Measurements from ENCODE around the gene CAMK2B. TPM values are rescaled to one million over a fixed set of nuclear protein-coding genes. Genes with fewer than 3 reads are reported as not detected.

Gene CAMK2B
- total RNA-seq, 1 experiment from 2014 or later, result 0.34 TPM

DNA sequence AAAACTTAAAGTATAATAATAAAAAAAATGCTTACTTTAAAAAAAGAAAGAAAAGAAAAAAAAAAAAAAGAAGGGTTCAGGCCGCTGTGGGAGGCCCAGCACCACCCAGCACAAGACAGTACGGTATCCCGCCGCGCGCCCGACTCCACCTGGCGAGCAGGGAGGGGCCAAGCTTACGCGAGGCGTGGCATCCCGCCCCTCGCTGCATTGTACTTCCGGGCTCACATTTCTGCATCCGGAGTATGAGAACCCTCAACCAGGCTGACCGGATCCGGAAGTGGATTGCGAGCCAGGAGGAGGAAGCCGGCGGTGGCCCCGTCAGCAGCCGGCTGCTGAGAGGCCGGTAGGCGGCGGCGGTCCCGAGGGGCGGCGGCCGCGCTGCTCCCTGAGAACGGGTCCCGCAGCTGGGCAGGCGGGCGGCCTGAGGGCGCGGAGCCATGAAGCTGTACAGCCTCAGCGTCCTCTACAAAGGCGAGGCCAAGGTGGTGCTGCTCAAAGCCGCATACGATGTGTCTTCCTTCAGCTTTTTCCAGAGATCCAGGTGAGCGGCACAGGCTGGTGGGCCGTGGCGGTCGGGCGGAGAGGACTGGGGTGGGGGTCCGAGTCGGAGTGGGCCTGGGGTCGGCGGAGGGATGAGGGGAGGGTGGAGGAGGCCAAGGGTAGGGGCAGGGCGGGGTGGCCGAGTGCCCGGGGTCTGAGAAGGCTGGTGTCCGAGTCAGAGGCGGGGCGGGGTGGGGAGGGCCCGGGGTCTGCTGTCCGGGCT lies 124.5 kb downstream of the CAMK2B start, which contains the start of gene YKT6:
TSS of gene YKT6 (plus strand) at position 280 of the 763 bp plus-strand sequence. CDS start at position 438, 158 bp downstream.
- intact Hi-C loops (cut with micrococcal nuclease), result loop anchor here (1.0 kb wide), 1 partner anchor 182 kb away; no protein-coding TSS in a partner anchor
- BruUV-seq (replicated peaks), result no TSS peak
- Histone ChIP-seq H3K27me3 (ENCODE audit: insufficient read depth, low read length) (no peaks in the 10 kb centered on the region), H4K20me1 (ENCODE audit: insufficient read depth) (no peaks in the 10 kb centered on the region), H3K4me3 (replicated peaks in 1 of 2; ENCODE audit: low read depth in 1 of 2, low read length in 2 of 2) (peak within 1 kb of the TSS; percentile 95 to 98), H3K27ac (ENCODE audit: low read depth, low read length) (peak within 1 kb of the TSS; percentile 57), H3K79me2 (ENCODE audit: insufficient read depth, low read length) (peaks cover 50% of the 10 kb centered on the region), H3K9ac (ENCODE audit: low read length) (peak within 1 kb of the TSS; percentile 82), H3K9me3 (ENCODE audit: control insufficient read depth in 1 of 2, insufficient read depth in 1 of 2, low read depth in 1 of 2, low read length in 2 of 2) (no peaks in the 10 kb centered on the region), H3K36me3 (ENCODE audit: control insufficient read depth in 1 of 2, insufficient read depth in 2 of 2, low read length in 2 of 2) (peaks cover 11% of the 10 kb centered on the region in 2 experiments; a peak in 3 of 4 replicates), H3K4me2 (ENCODE audit: low read length) (peak within 1 kb of the TSS; percentile 92), H3K4me1 (ENCODE audit: control insufficient read depth in 1 of 2, insufficient read depth in 2 of 2, low read length in 2 of 2) (peaks cover 10 to 16% of the 10 kb centered on the region in 2 experiments; a peak in 2 of 4 replicates), H2AFZ (ENCODE audit: low read depth, low read length, poor library complexity, severe bottlenecking) (no peak within 1 kb of the TSS), H3K9me2 (ENCODE audit: insufficient read depth) (no peaks in the 10 kb centered on the region)
- POLR2A ChIA-PET, result interaction anchor here (0.9 kb wide), 1 partner anchor 18 kb away, joined by 3 read pairs; no protein-coding TSS in a partner anchor
- DNase-seq (ENCODE audit: low read depth, low spot score) (peak; percentile 94), ATAC-seq (peak; percentile 97)
- CTCF ChIA-PET, result interaction anchor here (0.5 to 1.0 kb wide), 2 partner anchors 14 to 705 kb away, joined by 3 to 7 read pairs; no protein-coding TSS in a partner anchor
- TF ChIP-seq RAD21 (IDR thresholded peaks at IDR 0.05; ENCODE audit: low read depth) (no peak), ZNF274 (IDR thresholded peaks at IDR 0.05; ENCODE audit: low read depth, low read length) (no peak), SP1 (IDR thresholded peaks at IDR 0.05; ENCODE audit: low read depth) (peak; percentile 67), EZH2phosphoT487 (IDR thresholded peaks at IDR 0.05; ENCODE audit: borderline replicate concordance) (no peak), POLR2A (IDR thresholded peaks at IDR 0.05; ENCODE audit: borderline replicate concordance, extremely low read depth, insufficient read depth, insufficient read length) (peak; percentile 75), EGR1 (IDR thresholded peaks at IDR 0.05; ENCODE audit: low read depth) (peak; percentile 53; the same call in 1 of the 2 replicates), CBX3 (IDR thresholded peaks at IDR 0.05; ENCODE audit: low read depth) (peak; percentile 38), SIN3A (IDR thresholded peaks at IDR 0.05; ENCODE audit: low read depth) (peak; percentile 90), CEBPB (IDR thresholded peaks at IDR 0.05; ENCODE audit: low read depth) (no peak), ZFX (IDR thresholded peaks at IDR 0.05) (peak; percentile 64), FOSL1 (IDR thresholded peaks at IDR 0.05; ENCODE audit: low read depth) (no peak), POLR2AphosphoS5 (IDR thresholded peaks at IDR 0.05; ENCODE audit: low read depth, low read length) (peak; percentile 92), YY1 (IDR thresholded peaks at IDR 0.05; ENCODE audit: extremely low read depth, insufficient replicate concordance, low read depth, low read length) (peak; percentile 30), TCF7L2 (IDR thresholded peaks at IDR 0.05; ENCODE audit: borderline replicate concordance, extremely low read depth, insufficient read depth, insufficient read length) (peak; percentile 12), SRF (IDR thresholded peaks at IDR 0.05; ENCODE audit: low read depth) (no peak), ELF1 (IDR thresholded peaks at IDR 0.05; ENCODE audit: borderline replicate concordance, low read depth) (peak; percentile 87)
- TF ChIP-seq, protein P1, sequence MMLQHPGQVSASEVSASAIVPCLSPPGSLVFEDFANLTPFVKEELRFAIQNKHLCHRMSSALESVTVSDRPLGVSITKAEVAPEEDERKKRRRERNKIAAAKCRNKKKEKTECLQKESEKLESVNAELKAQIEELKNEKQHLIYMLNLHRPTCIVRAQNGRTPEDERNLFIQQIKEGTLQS (IDR thresholded peaks at IDR 0.05), result no peak
- TF ChIP-seq, protein P2, sequence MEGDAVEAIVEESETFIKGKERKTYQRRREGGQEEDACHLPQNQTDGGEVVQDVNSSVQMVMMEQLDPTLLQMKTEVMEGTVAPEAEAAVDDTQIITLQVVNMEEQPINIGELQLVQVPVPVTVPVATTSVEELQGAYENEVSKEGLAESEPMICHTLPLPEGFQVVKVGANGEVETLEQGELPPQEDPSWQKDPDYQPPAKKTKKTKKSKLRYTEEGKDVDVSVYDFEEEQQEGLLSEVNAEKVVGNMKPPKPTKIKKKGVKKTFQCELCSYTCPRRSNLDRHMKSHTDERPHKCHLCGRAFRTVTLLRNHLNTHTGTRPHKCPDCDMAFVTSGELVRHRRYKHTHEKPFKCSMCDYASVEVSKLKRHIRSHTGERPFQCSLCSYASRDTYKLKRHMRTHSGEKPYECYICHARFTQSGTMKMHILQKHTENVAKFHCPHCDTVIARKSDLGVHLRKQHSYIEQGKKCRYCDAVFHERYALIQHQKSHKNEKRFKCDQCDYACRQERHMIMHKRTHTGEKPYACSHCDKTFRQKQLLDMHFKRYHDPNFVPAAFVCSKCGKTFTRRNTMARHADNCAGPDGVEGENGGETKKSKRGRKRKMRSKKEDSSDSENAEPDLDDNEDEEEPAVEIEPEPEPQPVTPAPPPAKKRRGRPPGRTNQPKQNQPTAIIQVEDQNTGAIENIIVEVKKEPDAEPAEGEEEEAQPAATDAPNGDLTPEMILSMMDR (IDR thresholded peaks at IDR 0.05 in 2 of 3, conservative IDR thresholded peaks at IDR 0.05 in 1 of 3; ENCODE audit: borderline replicate concordance in 1 of 3, insufficient read depth in 1 of 3, low read depth in 2 of 3, low read length in 2 of 3), result peak in 2 of 3 experiments; percentile 44 to 69; a peak in 4 of 6 replicates
- TF ChIP-seq, protein P3, sequence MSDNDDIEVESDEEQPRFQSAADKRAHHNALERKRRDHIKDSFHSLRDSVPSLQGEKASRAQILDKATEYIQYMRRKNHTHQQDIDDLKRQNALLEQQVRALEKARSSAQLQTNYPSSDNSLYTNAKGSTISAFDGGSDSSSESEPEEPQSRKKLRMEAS (IDR thresholded peaks at IDR 0.05), result peak; percentile 89
- TF ChIP-seq, protein P4, sequence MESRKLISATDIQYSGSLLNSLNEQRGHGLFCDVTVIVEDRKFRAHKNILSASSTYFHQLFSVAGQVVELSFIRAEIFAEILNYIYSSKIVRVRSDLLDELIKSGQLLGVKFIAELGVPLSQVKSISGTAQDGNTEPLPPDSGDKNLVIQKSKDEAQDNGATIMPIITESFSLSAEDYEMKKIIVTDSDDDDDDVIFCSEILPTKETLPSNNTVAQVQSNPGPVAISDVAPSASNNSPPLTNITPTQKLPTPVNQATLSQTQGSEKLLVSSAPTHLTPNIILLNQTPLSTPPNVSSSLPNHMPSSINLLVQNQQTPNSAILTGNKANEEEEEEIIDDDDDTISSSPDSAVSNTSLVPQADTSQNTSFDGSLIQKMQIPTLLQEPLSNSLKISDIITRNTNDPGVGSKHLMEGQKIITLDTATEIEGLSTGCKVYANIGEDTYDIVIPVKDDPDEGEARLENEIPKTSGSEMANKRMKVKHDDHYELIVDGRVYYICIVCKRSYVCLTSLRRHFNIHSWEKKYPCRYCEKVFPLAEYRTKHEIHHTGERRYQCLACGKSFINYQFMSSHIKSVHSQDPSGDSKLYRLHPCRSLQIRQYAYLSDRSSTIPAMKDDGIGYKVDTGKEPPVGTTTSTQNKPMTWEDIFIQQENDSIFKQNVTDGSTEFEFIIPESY (IDR thresholded peaks at IDR 0.05; ENCODE audit: extremely low read depth, insufficient replicate concordance, low read length), result peak; percentile 45
- RAD21 ChIA-PET (ENCODE audit: low non-redundant PET in 1 of 2, low total read pairs in 2 of 2, uncharacterized antibody in 2 of 2, unreplicated experiment in 2 of 2), result no interaction called here
